ENCODE results near the gene FGGY. TPM values are rescaled to one million over a fixed set of nuclear protein-coding genes. Genes with fewer than 3 reads are reported as not detected.

The FGGY gene
- total RNA-seq, 1 donor from 2014 or later: 24.3 TPM

DNA sequence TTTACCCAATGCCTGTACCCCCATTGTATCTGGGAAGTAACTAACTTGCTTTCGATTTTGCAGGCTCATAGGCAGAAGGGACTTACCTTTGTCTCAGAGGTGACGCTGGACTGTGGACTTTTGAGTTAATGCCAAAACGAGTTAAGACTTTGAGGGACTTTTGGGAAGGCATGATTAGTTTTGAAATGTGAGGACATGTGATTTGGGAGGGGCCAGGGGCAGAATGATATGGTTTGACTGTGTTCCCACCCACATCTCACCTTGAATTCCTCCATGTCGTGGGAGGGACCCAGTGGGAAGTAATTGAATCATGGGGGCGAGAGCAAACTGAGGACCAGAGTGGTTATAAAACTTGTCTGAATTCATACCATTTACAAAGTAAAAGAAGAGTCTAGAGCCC is 440.7 kb downstream of the FGGY start:
- no peak for DNase-seq (ENCODE audit: low read depth)
- no peak overlapping the region for H3K4me3 ChIP-seq (ENCODE audit: low read depth, low read length)
- TF ChIP-seq, protein P1, sequence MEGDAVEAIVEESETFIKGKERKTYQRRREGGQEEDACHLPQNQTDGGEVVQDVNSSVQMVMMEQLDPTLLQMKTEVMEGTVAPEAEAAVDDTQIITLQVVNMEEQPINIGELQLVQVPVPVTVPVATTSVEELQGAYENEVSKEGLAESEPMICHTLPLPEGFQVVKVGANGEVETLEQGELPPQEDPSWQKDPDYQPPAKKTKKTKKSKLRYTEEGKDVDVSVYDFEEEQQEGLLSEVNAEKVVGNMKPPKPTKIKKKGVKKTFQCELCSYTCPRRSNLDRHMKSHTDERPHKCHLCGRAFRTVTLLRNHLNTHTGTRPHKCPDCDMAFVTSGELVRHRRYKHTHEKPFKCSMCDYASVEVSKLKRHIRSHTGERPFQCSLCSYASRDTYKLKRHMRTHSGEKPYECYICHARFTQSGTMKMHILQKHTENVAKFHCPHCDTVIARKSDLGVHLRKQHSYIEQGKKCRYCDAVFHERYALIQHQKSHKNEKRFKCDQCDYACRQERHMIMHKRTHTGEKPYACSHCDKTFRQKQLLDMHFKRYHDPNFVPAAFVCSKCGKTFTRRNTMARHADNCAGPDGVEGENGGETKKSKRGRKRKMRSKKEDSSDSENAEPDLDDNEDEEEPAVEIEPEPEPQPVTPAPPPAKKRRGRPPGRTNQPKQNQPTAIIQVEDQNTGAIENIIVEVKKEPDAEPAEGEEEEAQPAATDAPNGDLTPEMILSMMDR (conservative IDR thresholded peaks at IDR 0.05; ENCODE audit: low read depth, low read length): no peak

DNA sequence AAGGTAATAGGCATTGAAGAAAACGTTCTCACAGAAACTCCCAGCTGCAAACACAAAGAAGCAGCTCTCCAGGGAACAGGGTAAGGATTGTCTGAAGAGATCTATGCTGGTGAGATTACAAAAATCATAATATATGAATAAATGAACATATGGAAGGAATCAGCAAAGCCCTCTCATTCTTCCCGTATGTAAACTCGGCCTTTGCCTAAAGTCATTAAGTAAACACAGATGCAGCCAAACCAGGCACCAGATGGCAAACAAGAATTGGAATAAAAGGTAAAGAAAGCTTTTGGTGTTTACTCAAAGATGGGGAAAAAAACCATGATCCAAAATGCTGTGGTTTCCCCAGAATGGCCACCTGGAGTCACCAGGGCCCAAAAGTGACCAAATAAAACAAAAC is 441.3 kb downstream of the FGGY start:
- no peak for DNase-seq (ENCODE audit: low read depth)

DNA sequence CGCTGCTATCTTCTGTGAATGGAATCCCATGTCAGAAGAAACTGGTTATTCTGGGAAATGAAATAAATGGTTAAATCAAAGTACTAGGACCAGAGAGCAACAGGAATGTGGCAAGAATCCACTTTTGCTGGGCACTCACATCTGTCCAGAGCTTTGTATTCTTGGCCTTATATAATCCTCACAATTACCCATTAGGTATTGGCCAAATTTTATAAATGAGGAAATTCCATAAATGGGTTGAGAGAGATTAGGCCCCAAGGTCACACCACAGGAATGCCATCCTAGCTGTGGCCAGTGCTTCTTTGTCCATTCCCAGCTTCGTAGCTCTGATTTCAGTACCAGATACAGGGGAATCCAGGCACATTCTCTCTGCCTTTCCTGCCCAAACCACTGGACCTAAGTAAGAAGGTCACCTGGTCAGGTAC is 441.7 kb downstream of the FGGY start:
- no peak overlapping the region for H3K4me3 ChIP-seq (ENCODE audit: low read depth, low read length)
- DNase-seq (ENCODE audit: low read depth): no peak
- TF ChIP-seq, protein P1 (conservative IDR thresholded peaks at IDR 0.05; ENCODE audit: low read depth, low read length): no peak

More for the DNA sequence above, 441.3 kb downstream of the FGGY start:
- H3K4me3 ChIP-seq (ENCODE audit: low read depth, low read length): no peak overlapping the region
- TF ChIP-seq, protein P1 (conservative IDR thresholded peaks at IDR 0.05; ENCODE audit: low read depth, low read length): no peak

DNA sequence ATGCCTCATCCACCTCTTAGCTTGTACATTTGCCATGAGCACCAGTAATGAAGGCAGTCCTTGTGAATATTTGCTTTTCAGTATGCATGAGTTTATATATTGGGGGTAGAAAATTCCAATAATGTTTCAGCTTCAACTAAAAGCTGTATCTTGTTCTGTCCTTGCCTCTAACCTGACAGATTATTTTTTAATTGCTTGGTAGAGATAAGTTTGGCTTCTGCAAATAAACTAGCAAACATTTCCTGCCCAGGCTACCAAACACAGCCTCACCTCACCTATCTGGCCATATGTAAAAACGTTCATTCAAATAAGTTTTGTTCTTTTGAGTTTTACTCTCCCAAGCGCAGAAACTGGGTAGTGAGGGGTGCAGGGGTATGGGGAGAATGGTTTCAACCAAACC is 442.2 kb downstream of the FGGY start:
- no peak overlapping the region for H3K4me3 ChIP-seq (ENCODE audit: low read depth, low read length)
- DNase-seq (ENCODE audit: low read depth): no peak
- TF ChIP-seq, protein P1 (conservative IDR thresholded peaks at IDR 0.05; ENCODE audit: low read depth, low read length): no peak

DNA sequence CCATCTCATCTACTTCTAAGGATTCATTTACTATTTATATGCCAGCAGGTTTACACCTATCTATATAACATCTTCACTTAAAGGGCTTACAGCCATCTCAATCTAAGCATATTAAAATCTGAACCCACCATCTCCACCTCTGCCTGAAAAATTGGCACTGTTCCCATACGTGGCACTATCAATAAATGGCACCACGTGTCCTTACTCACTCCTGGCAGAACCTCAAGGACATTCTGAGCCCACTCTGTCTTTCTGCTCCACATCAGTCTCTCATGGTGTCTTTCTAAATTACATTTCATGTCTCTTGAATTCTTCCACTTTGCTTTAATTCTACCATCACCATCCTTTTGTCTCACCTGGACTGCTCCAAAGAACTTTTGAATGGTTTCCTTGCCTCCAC is 445.6 kb downstream of the FGGY start:
- DNase-seq (ENCODE audit: low read depth): no peak
- TF ChIP-seq, protein P1 (conservative IDR thresholded peaks at IDR 0.05; ENCODE audit: low read depth, low read length): no peak
- no peak overlapping the region for H3K4me3 ChIP-seq (ENCODE audit: low read depth, low read length)

DNA sequence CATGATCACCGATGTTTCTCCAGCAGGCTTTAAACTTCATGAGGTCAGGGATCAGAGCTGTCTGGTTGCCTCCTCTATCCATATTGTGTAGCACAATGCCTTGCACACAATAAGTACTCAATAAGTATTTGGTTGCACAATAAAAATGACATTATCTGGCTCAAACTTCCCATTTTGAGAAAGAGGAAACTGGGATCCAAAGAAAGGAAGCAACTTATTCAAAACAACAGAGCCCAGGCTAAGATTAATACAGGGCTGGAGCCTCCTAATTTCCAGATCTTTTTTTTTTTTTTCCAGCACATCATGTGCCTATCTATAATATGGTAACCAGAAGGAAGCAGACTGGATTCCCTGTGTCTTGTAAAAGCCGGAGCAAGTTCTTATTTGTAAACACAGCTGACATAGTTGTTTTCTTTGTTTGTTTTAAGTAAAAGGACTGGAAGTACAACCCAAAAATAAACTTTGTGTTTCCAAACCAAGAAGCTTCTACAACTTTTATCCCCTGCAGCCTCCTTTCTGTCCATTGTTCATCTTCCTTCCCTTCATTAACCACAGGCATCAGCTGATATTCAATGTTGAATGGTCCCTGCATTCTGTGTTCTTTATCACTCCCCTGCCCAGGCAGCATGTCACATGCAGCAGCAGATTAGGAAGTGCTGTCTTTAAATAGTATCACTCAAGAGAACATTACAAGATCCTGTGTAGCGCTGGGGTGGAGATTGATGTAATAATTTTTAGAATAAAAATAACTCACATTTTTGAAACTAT is 446.6 kb downstream of the FGGY start:
- DNase-seq (ENCODE audit: low read depth): no peak
- TF ChIP-seq, protein P1 (conservative IDR thresholded peaks at IDR 0.05; ENCODE audit: low read depth, low read length): no peak
- H3K4me3 ChIP-seq (ENCODE audit: low read depth, low read length): no peak overlapping the region
